C4-2B (cell line): ENCODE data around the gene FSTL5.

Experiments
- ZFX ChIP-seq: fragments of 450-650 bp; IDR thresholded peaks from 2 replicates; pipeline ENCODE4 v1.6.1; 2017
- TF ChIP-seq, protein P1 (sequence below): fragments of 450-650 bp; conservative IDR thresholded peaks from 2 replicates; pipeline ENCODE4 v1.5.1; 2017; ENCODE audit warnings: mild to moderate bottlenecking

DNA sequence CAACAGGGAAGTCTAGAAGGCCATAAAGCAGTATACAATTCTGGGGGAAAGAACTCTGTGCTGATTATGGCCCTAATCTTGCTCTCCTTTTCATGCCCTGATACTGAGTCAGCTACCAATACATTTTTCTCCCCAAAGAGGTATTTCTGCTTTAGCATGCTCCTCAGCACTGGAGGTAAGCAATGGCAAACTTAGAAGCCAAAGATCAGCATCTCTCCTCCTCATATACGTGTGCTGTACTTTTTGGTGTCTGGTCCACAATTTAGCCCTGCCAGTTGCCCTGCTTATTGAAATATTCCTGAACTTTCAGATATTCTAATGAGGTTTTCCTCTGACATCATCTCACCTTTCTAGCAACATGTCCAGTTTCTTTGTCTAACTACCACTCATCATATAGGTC is 226.2 kb downstream of the FSTL5 start:
- TF ChIP-seq, protein P1, sequence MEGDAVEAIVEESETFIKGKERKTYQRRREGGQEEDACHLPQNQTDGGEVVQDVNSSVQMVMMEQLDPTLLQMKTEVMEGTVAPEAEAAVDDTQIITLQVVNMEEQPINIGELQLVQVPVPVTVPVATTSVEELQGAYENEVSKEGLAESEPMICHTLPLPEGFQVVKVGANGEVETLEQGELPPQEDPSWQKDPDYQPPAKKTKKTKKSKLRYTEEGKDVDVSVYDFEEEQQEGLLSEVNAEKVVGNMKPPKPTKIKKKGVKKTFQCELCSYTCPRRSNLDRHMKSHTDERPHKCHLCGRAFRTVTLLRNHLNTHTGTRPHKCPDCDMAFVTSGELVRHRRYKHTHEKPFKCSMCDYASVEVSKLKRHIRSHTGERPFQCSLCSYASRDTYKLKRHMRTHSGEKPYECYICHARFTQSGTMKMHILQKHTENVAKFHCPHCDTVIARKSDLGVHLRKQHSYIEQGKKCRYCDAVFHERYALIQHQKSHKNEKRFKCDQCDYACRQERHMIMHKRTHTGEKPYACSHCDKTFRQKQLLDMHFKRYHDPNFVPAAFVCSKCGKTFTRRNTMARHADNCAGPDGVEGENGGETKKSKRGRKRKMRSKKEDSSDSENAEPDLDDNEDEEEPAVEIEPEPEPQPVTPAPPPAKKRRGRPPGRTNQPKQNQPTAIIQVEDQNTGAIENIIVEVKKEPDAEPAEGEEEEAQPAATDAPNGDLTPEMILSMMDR, result no peak
- TF ChIP-seq ZFX, result no peak
